Naive thymus-derived CD8-positive, alpha-beta T cell (primary cell): ENCODE results near the gene RTN4RL1. TPM values are rescaled to one million over a fixed set of nuclear protein-coding genes. Genes with fewer than 3 reads are reported as not detected.

Experiments used
- ATAC-seq, 2 donors: fragments of 150-1000 bp; cut with Tn5 transposase in 1 of 2; sonication (Bioruptor Pico), chemical (Tn5 transposase) in 1 of 2; 1 replicate in 1 of 2; 2 replicates in 1 of 2; pipeline ENCODE4 v1.10.0; 2021; ENCODE audit warnings: mild to moderate bottlenecking in 2 of 2, moderate library complexity in 2 of 2
- POLR2A ChIA-PET: fragments of 350-600 bp; sonication (Branson Sonifier 250); formaldehyde crosslinking; loops from one replicate; lab custom pipeline; 2021; ENCODE audit warnings: antibody characterized with exemption; lab: Charles Lee
- DNase-seq, 10 donors: peaks; one replicate each; pipeline versions ENCODE4 v3.0.0 to v3.0.0-alpha.2; 2020 to 2022
- H3K27ac Mint-ChIP-seq, 10 donors: one replicate each; pipeline ENCODE4 v1.8.0; 2020 to 2022; ENCODE audit warnings: mild to moderate bottlenecking in 10 of 10, mixed read lengths in 10 of 10, moderate library complexity in 4 of 10, inconsistent platforms in 1 of 10
- H3K27me3 Mint-ChIP-seq, 5 donors: one replicate each; pipeline ENCODE4 v1.8.0; 2021 to 2022; ENCODE audit warnings: mixed read lengths in 5 of 5
- H3K36me3 Mint-ChIP-seq, 3 donors: one replicate each; pipeline ENCODE4 v1.8.0; 2020 to 2022; ENCODE audit warnings: mixed read lengths in 3 of 3, mild to moderate bottlenecking in 2 of 3, inconsistent platforms in 1 of 3
- H3K4me1 Mint-ChIP-seq, 4 donors: one replicate each; pipeline ENCODE4 v1.8.0; 2021 to 2022; ENCODE audit warnings: mixed read lengths in 4 of 4
- H3K4me3 Mint-ChIP-seq, 10 donors: one replicate each; pipeline ENCODE4 v1.8.0; 2020 to 2022; ENCODE audit warnings: mild to moderate bottlenecking in 10 of 10, mixed read lengths in 10 of 10, moderate library complexity in 6 of 10, inconsistent platforms in 1 of 10
- H3K9me3 Mint-ChIP-seq, 9 donors: one replicate each; pipeline ENCODE4 v1.8.0; 2020 to 2022; ENCODE audit warnings: mixed read lengths in 9 of 9, mild to moderate bottlenecking in 3 of 9, inconsistent platforms in 1 of 9, moderate library complexity in 1 of 9
- polyA plus RNA-seq, 3 donors: library from polyadenylated mRNA; unstranded; fragments of 300-500 nt; fragmentation: Illumina TruSeq; gene quantifications; one replicate each; pipeline ENCODE4 v1.2.3, GENCODE V29; 2021
- total RNA-seq, 8 experiments: library from RNA in 2 of 8; stranded (reverse) in 2 of 8; gene quantifications; one replicate each; pipeline ENCODE4 v1.2.3 and lab custom pipeline; 2021 to 2026

Gene RTN4RL1
- total and polyA plus RNA-seq, 5 experiments from 2014 or later, result 0.25 to 0.57 (median 0.41) TPM

- Mint-ChIP-seq H3K27ac (peak overlapping the region in 6 of 10 donors; percentile 9 to 91 (median 36)), H3K4me3 (peak overlapping the region in 8 of 10 donors; percentile 4 to 72 (median 62)), H3K9me3 (no peaks in the 10 kb centered on the region), H3K36me3 (no peaks in the 10 kb centered on the region), H3K4me1 (peaks cover 14 to 35% (median 29%) of the 10 kb centered on the region in 4 donors), H3K27me3 (peaks cover 0 to 12% (median 5%) of the 10 kb centered on the region in 5 donors)
- DNase-seq, result no peak
- POLR2A ChIA-PET, result interaction anchor here (0.6 to 1.9 kb wide), 6 partner anchors 10 to 855 kb away, joined by 3 to 5 read pairs (median 4); partner anchors contain the start of gene OVCA2
- ATAC-seq, result no peak
Observed at GRCh38 chr17:2051061-2051932, 26.2 kb upstream of the RTN4RL1 start.

GRCh38 chr17:2050300-2051060 lies 25.3 kb upstream of the RTN4RL1 start:
- no peaks in the 10 kb centered on the region for H3K36me3 Mint-ChIP-seq
- peak; percentile 56 to 86 (median 75) for DNase-seq
- H3K4me3 Mint-ChIP-seq, result peak overlapping the region in 1 of 10 donors; percentile 60
- H3K4me1 Mint-ChIP-seq, result peaks cover 14 to 35% (median 28%) of the 10 kb centered on the region in 4 donors
- POLR2A ChIA-PET, result interaction anchor here (0.8 to 1.9 kb wide), 4 partner anchors 9 to 216 kb away, joined by 3 to 5 read pairs (median 4); partner anchors contain the start of gene OVCA2
- ATAC-seq, result peak; percentile 7 to 29
- H3K27me3 Mint-ChIP-seq, result peaks cover 0 to 12% (median 5%) of the 10 kb centered on the region in 5 donors
- peak overlapping the region in 1 of 10 donors; percentile 91 for H3K27ac Mint-ChIP-seq
- no peaks in the 10 kb centered on the region for H3K9me3 Mint-ChIP-seq

GRCh38 chr17:2049333-2050299 lies 24.5 kb upstream of the RTN4RL1 start:
- Mint-ChIP-seq H3K4me3 (peak overlapping the region; percentile 60 to 79 (median 72)), H3K4me1 (peaks cover 14 to 36% (median 27%) of the 10 kb centered on the region in 4 donors), H3K9me3 (no peaks in the 10 kb centered on the region), H3K27ac (peak overlapping the region in 8 of 10 donors; percentile 15 to 85 (median 71)), H3K27me3 (peaks cover 0 to 12% (median 5%) of the 10 kb centered on the region in 5 donors), H3K36me3 (peaks cover 0 to 3% (median 0%) of the 10 kb centered on the region in 3 donors)
- ATAC-seq (peak; percentile 62 to 68), DNase-seq (peak; percentile 86 to 93 (median 88))
- POLR2A ChIA-PET, result interaction anchor here (1.3 to 1.7 kb wide), 3 partner anchors 8 to 217 kb away, joined by 3 to 6 read pairs (median 5); no protein-coding TSS in a partner anchor

GRCh38 chr17:2048805-2049204 lies 23.7 kb upstream of the RTN4RL1 start:
- Mint-ChIP-seq H3K27ac (peak overlapping the region in 6 of 10 donors; percentile 35 to 85 (median 62)), H3K36me3 (peaks cover 0 to 6% (median 0%) of the 10 kb centered on the region in 3 donors), H3K4me1 (peaks cover 12 to 33% (median 24%) of the 10 kb centered on the region in 4 donors), H3K9me3 (no peaks in the 10 kb centered on the region), H3K4me3 (peak overlapping the region; percentile 34 to 79 (median 67)), H3K27me3 (peaks cover 0 to 12% (median 5%) of the 10 kb centered on the region in 5 donors)
- ATAC-seq (no peak), DNase-seq (no peak)
- POLR2A ChIA-PET, result interaction anchor here (1.3 to 1.9 kb wide), 4 partner anchors 9 to 221 kb away, joined by 3 to 6 read pairs (median 4); no protein-coding TSS in a partner anchor

GRCh38 chr17:2047590-2047989 lies 22.5 kb upstream of the RTN4RL1 start:
- POLR2A ChIA-PET, result interaction anchor here (1.7 to 1.9 kb wide), 2 partner anchors 10 to 222 kb away, joined by 4 to 6 read pairs; no protein-coding TSS in a partner anchor
- Mint-ChIP-seq H3K27me3 (peaks cover 0 to 12% (median 5%) of the 10 kb centered on the region in 5 donors), H3K9me3 (no peaks in the 10 kb centered on the region), H3K4me1 (peaks cover 11 to 33% (median 28%) of the 10 kb centered on the region in 4 donors), H3K4me3 (no peak overlapping the region), H3K36me3 (peaks cover 0 to 13% (median 0%) of the 10 kb centered on the region in 3 donors), H3K27ac (no peak overlapping the region)
- ATAC-seq, result no peak
- no peak for DNase-seq

GRCh38 chr17:2044263-2044894 lies 19.2 kb upstream of the RTN4RL1 start:
- peak overlapping the region in 9 of 10 donors; percentile 10 to 80 (median 62) for H3K27ac Mint-ChIP-seq
- POLR2A ChIA-PET, result interaction anchor here (0.7 to 1.4 kb wide), 5 partner anchors 13 to 292 kb away, joined by 3 to 5 read pairs (median 3); partner anchors contain the start of genes SMG6 and TSR1
- H3K27me3 Mint-ChIP-seq, result peaks cover 0 to 2% (median 0%) of the 10 kb centered on the region in 5 donors
- H3K9me3 Mint-ChIP-seq, result no peaks in the 10 kb centered on the region
- H3K4me1 Mint-ChIP-seq, result peaks cover 11 to 34% (median 28%) of the 10 kb centered on the region in 4 donors
- DNase-seq, result no peak
- H3K4me3 Mint-ChIP-seq, result peak overlapping the region in 4 of 10 donors; percentile 19 to 93 (median 49)
- H3K36me3 Mint-ChIP-seq, result peaks cover 0 to 25% (median 3%) of the 10 kb centered on the region in 3 donors
- ATAC-seq, result no peak

GRCh38 chr17:2043785-2044184 lies 18.7 kb upstream of the RTN4RL1 start:
- Mint-ChIP-seq H3K9me3 (no peaks in the 10 kb centered on the region), H3K4me1 (peaks cover 11 to 29% (median 24%) of the 10 kb centered on the region in 4 donors), H3K27me3 (peaks cover 0 to 2% (median 0%) of the 10 kb centered on the region in 5 donors), H3K27ac (peak overlapping the region in 6 of 10 donors; percentile 86 to 97 (median 94)), H3K4me3 (peak overlapping the region in 7 of 10 donors; percentile 72 to 93 (median 89)), H3K36me3 (peaks cover 0 to 29% (median 3%) of the 10 kb centered on the region in 3 donors)
- ATAC-seq (no peak), DNase-seq (no peak)
- POLR2A ChIA-PET, result interaction anchor here (1.2 kb wide), 2 partner anchors 12 to 259 kb away, joined by 3 to 4 read pairs; partner anchors contain the start of gene SMG6

- DNase-seq (no peak), ATAC-seq (no peak)
- Mint-ChIP-seq H3K9me3 (no peaks in the 10 kb centered on the region), H3K36me3 (peaks cover 0 to 37% (median 3%) of the 10 kb centered on the region in 3 donors), H3K4me3 (peak overlapping the region; percentile 85 to 97 (median 91)), H3K27me3 (no peaks in the 10 kb centered on the region), H3K27ac (peak overlapping the region; percentile 86 to 97 (median 94)), H3K4me1 (peaks cover 11 to 25% (median 23%) of the 10 kb centered on the region in 4 donors)
- POLR2A ChIA-PET, result interaction anchor here (1.5 to 2.3 kb wide), 2 partner anchors 10 to 18 kb away, joined by 4 to 6 read pairs; partner anchors contain the start of gene RTN4RL1
Observed at GRCh38 chr17:2042933-2043332, 17.8 kb upstream of the RTN4RL1 start.

GRCh38 chr17:2042390-2042847 lies 17.3 kb upstream of the RTN4RL1 start:
- Mint-ChIP-seq H3K4me3 (peak overlapping the region; percentile 85 to 97 (median 91)), H3K27ac (peak overlapping the region; percentile 86 to 97 (median 94)), H3K36me3 (peaks cover 0 to 41% (median 3%) of the 10 kb centered on the region in 3 donors), H3K4me1 (peaks cover 11 to 25% (median 23%) of the 10 kb centered on the region in 4 donors), H3K9me3 (no peaks in the 10 kb centered on the region), H3K27me3 (no peaks in the 10 kb centered on the region)
- POLR2A ChIA-PET, result interaction anchor here (0.6 to 2.3 kb wide), 5 partner anchors 9 to 160 kb away, joined by 3 to 6 read pairs (median 4); partner anchors contain the start of gene RTN4RL1
- DNase-seq (no peak), ATAC-seq (no peak)
